GM19455 (cell line): ENCODE results near the gene HTT.

Experiments used
- ATAC-seq: cut with Tn5 transposase; IDR thresholded peaks from one replicate; pipeline ENCODE4 v1.9.1; 2021; ENCODE audit not compliant: unreplicated experiment

Gene HTT

DNA sequence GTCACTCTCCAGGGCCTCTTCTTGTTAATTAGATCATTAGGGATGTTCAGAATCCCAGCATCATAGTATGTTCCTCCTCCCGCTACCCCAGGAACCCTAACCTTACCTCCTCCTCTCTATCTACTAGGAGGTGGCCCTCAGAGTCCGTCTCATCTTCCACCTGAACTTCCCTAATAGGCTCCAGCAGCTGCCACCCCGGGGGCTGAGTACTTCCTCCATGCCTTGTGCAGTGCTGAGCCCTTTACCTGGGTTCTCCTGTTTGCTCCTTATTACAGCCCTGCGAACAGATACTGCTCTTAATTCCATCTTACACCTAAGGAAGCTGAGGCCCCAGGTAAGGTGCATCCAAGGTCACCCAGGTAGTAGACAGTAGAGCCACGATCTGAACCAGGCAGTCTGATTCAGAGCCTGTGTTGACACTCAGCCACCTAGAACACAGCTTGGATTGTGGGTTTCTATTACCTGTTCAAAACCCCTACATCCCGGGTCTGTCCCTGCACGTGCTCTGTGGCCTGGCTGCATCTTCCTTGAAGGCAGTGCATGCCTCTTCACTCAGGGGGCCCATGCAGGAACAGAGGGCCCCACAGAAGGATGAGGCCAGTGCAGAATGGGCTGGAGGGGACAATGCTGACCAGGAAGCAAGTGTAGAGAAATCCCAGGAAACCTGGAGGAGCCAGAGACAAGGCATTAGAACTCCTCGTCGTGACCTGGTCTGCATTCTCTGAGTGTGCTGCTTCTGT lies 123.1 kb downstream of the HTT start:
- no peak for ATAC-seq

GRCh38 chr4:3198906-3199305 lies 124.4 kb downstream of the HTT start:
- ATAC-seq, result no peak

- ATAC-seq, result no peak
Measured at GRCh38 chr4:3199653-3200422, 125.4 kb downstream of the HTT start.

GRCh38 chr4:3200423-3201090 lies 126.1 kb downstream of the HTT start:
- no peak for ATAC-seq

- peak; percentile 54 for ATAC-seq
Measured at GRCh38 chr4:3201718-3202702, 127.5 kb downstream of the HTT start.

DNA sequence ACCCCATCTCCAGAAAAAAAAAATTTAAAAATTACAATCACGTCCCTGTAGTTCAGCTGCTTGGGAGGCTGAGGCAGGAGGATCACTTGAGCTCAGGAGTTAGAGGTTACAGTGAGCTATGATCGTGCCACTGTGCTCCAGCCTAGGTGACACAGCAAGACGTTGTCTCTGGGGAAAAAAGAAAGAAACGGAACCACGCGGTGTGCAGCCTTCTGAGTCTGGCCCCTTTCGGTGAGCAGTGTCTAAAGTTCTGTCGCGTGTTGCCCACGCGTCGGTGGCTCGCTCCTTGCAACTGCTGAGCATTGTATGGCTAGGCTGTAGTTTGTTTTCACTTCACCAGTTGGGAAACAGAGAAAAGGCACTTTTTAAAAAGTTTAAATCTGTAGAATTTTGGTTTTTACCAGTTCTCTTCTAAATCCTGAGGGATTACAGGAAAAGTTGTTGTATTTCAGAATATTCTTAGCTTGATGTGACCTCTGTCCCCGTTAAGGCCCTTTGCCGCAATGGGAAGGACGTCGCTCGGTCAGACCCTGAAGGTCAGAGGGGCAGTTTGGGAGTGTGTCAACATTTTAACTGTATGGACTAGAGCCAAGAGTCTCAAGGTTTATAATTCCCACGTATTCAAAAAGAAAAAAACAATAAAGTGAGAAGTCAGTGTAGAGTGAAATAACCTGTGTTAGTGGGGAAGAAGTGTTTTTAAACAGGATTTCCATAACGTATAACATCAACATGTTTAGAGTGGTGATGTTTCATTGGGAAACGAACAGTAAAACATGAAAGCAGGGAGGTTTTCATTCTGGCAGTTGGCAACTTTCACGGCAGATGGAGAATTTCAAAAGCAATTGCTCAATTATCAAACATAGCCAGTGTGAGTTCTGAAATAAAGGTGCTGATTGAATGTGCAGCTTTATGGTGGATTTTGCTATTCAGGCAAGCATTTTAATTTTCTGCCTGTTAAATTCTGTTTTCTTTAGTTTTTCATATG lies 128.6 kb downstream of the HTT start:
- no peak for ATAC-seq

- ATAC-seq, result no peak
Measured at GRCh38 chr4:3203971-3204431, 129.5 kb downstream of the HTT start.

- no peak for ATAC-seq
Measured at GRCh38 chr4:3205995-3206394, 131.5 kb downstream of the HTT start.

DNA sequence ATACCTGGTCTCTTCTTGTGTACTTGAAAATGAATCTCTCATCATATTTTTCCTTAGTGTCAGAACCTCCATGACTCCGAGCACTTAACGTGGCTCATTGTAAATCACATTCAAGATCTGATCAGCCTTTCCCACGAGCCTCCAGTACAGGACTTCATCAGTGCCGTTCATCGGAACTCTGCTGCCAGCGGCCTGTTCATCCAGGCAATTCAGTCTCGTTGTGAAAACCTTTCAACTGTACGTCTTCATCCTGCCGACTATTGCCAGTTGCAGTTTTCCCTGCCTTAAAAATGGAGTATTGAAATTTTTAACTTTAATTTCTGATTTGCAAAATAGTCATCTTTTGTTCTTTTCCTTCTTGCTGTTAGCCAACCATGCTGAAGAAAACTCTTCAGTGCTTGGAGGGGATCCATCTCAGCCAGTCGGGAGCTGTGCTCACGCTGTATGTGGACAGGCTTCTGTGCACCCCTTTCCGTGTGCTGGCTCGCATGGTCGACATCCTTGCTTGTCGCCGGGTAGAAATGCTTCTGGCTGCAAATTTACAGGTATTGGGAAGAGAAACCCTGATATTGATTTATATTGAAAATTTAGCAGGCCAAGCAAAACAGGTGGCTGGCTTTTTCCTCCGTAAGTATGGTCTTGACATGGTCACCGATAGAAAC lies 132.1 kb downstream of the HTT start:
- ATAC-seq, result no peak

DNA sequence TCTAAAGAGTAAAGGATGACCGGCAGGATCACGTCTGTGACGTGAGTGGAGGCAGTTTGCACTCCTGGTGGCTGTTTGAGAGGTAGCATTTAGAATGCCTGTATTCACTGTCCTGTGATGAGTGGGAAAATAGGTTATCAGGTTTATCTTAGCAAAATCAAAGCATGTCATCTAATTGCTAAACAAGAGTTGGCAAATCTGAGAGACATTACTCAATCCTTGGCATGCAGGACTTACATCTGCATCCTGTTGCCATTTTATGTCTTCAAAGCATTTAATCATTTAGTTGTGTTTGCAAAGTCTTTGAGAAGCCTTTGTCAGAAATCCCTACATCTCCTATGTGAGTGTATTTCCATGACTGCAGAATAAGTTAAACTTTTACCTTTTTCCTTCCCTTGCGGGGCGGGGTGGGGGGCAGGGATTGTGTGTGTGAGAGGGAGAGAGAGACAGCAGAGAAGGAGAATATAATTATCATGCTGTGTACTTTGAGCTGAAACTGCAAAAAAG lies 133.1 kb downstream of the HTT start:
- no peak for ATAC-seq

GRCh38 chr4:3208826-3209225 lies 134.3 kb downstream of the HTT start:
- no peak for ATAC-seq

- no peak for ATAC-seq
Measured at GRCh38 chr4:3209551-3210325, 135.3 kb downstream of the HTT start.

DNA sequence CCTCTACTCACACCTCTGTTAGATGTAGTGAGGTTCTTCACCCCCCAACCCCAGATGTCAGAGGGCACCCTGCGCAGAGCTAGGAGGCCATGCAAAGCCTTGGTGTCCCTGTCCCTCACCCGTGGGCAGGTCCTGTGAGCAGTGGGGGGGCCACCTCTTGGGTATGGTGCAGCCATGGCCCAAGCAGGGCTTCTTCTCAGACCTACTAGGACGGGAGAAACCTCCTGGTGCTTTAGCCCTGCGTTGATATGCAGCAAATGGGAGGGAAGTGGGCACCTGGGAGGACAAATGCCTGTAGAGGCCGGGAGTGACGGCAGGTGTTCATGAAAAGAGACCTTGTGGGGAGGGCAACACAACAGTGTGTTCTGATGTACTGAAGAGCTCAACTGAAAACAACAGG lies 136.0 kb downstream of the HTT start:
- no peak for ATAC-seq

DNA sequence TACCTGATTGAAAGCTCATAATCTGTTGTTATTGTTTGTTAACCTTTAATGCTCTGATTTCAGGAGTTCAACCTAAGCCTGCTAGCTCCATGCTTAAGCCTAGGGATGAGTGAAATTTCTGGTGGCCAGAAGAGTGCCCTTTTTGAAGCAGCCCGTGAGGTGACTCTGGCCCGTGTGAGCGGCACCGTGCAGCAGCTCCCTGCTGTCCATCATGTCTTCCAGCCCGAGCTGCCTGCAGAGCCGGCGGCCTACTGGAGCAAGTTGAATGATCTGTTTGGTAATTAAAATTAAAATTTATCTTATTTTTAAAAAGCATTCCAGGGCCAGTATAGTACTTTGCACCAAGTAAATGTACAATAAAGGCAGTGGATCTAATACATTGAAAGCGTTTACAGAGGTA lies 137.4 kb downstream of the HTT start:
- no peak for ATAC-seq

GRCh38 chr4:3212391-3213105 lies 138.1 kb downstream of the HTT start:
- no peak for ATAC-seq

DNA sequence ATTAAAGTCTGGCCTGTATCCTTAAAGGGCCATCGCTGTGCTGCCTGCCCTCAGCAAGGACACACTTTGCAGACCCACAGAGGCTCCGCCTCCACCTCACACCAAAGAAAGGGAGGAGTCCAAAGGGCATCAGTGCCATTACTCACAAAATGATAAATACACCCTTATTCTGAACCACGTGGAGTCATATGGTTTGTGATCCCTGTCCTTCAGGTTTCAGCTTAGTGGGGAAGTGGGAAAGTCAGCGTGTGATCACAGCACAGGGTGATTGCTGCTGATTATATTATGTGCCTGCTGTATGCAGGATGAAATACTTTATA lies 138.6 kb downstream of the HTT start:
- no peak for ATAC-seq

GRCh38 chr4:3213661-3214250 lies 139.3 kb downstream of the HTT start:
- no peak for ATAC-seq
